K562 (cell line): Measurements from ENCODE around the gene RPRD1B. TPM values are rescaled to one million over a fixed set of nuclear protein-coding genes. Genes with fewer than 3 reads are reported as not detected.

Experiments used
- CREM ChIP-seq: IDR thresholded peaks from 2 replicates; pipeline ENCODE4 v1.6.1; 2014; ENCODE audit warnings: antibody characterized with exemption, low read depth
- ETV1 ChIP-seq: fragments of 450-650 bp; conservative IDR thresholded peaks from 2 replicates; pipeline ENCODE4 v1.6.1; 2016; ENCODE audit warnings: missing genetic modification characterization, control low read depth, low read depth, missing compliant biosample characterization
- FIP1L1 ChIP-seq: fragments of 200-400 bp; formaldehyde crosslinking; IDR thresholded peaks from 2 replicates; pipeline ENCODE4 v1.6.1; 2018; ENCODE audit warnings: mild to moderate bottlenecking, low read depth, low read length; ENCODE audit not compliant: poor library complexity, severe bottlenecking
- FOXP1 ChIP-seq: sonication (generic); formaldehyde crosslinking; IDR thresholded peaks from 2 replicates; pipeline ENCODE4 v1.8.0; 2022; ENCODE audit warnings: mild to moderate bottlenecking, missing genetic modification reagents
- GTF2A2 ChIP-seq: IDR thresholded peaks from 2 replicates; pipeline ENCODE4 v1.6.1; 2016; ENCODE audit warnings: mild to moderate bottlenecking, missing genetic modification characterization, missing compliant biosample characterization
- HNRNPLL ChIP-seq: fragments of 200-400 bp; formaldehyde crosslinking; IDR thresholded peaks from 2 replicates; pipeline ENCODE4 v1.6.1; 2017; ENCODE audit warnings: low read length, low read depth, mild to moderate bottlenecking; ENCODE audit not compliant: poor library complexity, severe bottlenecking
- KLF1 ChIP-seq: fragments of 450-650 bp; IDR thresholded peaks from 2 replicates; pipeline ENCODE4 v1.6.1; 2016; ENCODE audit warnings: missing genetic modification characterization, missing compliant biosample characterization
- LARP7 ChIP-seq: fragments of 450-650 bp; IDR thresholded peaks from 2 replicates; pipeline ENCODE4 v1.6.1; 2016
- MIER1 ChIP-seq: fragments of 450-650 bp; IDR thresholded peaks from 2 replicates; pipeline ENCODE4 v1.6.1; 2016; ENCODE audit warnings: antibody characterized with exemption, mild to moderate bottlenecking, low read depth
- MTA1 ChIP-seq: fragments of 450-650 bp; IDR thresholded peaks from 2 replicates; pipeline ENCODE4 v1.6.1; 2017; ENCODE audit warnings: borderline replicate concordance
- NFIC ChIP-seq: fragments of 450-650 bp; IDR thresholded peaks from 2 replicates; pipeline ENCODE4 v1.6.1; 2017; ENCODE audit warnings: mild to moderate bottlenecking, inconsistent platforms
- PHF8 ChIP-seq: fragments of 200-600 bp; sonication (generic); IDR thresholded peaks from 2 replicates; pipeline ENCODE4 v1.6.1; 2012; ENCODE audit warnings: mixed run types, mild to moderate bottlenecking, inconsistent platforms, low read length, moderate library complexity, borderline replicate concordance
- RBFOX2 ChIP-seq: fragments of 200-400 bp; formaldehyde crosslinking; IDR thresholded peaks from 2 replicates; pipeline ENCODE4 v1.6.1; 2017; ENCODE audit warnings: low read depth, mild to moderate bottlenecking, low read length, moderate library complexity
- SMAD1 ChIP-seq: fragments of 150-350 bp; IDR thresholded peaks from 2 replicates; pipeline ENCODE4 v1.6.1; 2014; ENCODE audit warnings: low read length, low read depth; ENCODE audit not compliant: partially characterized antibody
- ZNF134 ChIP-seq: fragments of 250-450 bp; sonication (Bioruptor Pico); conservative IDR thresholded peaks from 2 replicates; pipeline ENCODE4 v1.4.0; 2020
- ZSCAN32 ChIP-seq: fragments of 450-650 bp; formaldehyde crosslinking; IDR thresholded peaks from 2 replicates; pipeline ENCODE4 v1.4.0; 2020; ENCODE audit warnings: mild to moderate bottlenecking, moderate library complexity
- polyA plus RNA-seq, 8 experiments: library from polyadenylated mRNA; depleted of rRNA in 4 of 8; stranded (reverse) in 5 of 8; unstranded in 3 of 8; fragments of >200 nt; fragmentation: Nextera tagmentation in 2 of 8; fragmentation: Illumina TruSeq in 1 of 8; extraction: Ambion mirVana in 2 of 8; extraction: Trizol in 1 of 8; gene quantifications; 2 replicates each; pipeline versions ENCODE4 v1.2.1 to v1.2.3, GENCODE V29; 2011 to 2014; ENCODE audit warnings: inconsistent platforms in 1 of 8, missing spikeins in 1 of 8
- total RNA-seq, 7 experiments: library from RNA; depleted of rRNA in 6 of 7; stranded (reverse); fragments of >200 nt in 6 of 7; fragmentation: Illumina TruSeq in 2 of 7; extraction: Trizol in 2 of 7; gene quantifications; 2 replicates each; pipeline versions ENCODE4 v1.2.1 to v1.2.3, GENCODE V29; 2011 to 2021; ENCODE audit warnings: low replicate concordance in 1 of 7
- TF ChIP-seq, protein P1 (sequence below): sonication (generic); formaldehyde crosslinking; IDR thresholded peaks from 2 replicates; pipeline ENCODE4 v1.8.1; 2023; ENCODE audit warnings: missing genetic modification reagents, mild to moderate bottlenecking, borderline replicate concordance
- TF ChIP-seq, protein P2 (sequence below): IDR thresholded peaks from 3 replicates; pipeline ENCODE4 v1.6.1; 2011; ENCODE audit warnings: borderline replicate concordance, mild to moderate bottlenecking; ENCODE audit not compliant: insufficient read length, insufficient read depth
- TF ChIP-seq, protein P3 (sequence below): fragments of 150-350 bp; conservative IDR thresholded peaks from 2 replicates; pipeline ENCODE4 v1.6.1; 2014; ENCODE audit warnings: low read length
- TF ChIP-seq, protein P4 (sequence below): fragments of 250-450 bp; sonication (Bioruptor Pico); IDR thresholded peaks from 2 replicates; pipeline ENCODE4 v1.8.0; 2021; ENCODE audit warnings: moderate library complexity, mild to moderate bottlenecking, inconsistent platforms

The RPRD1B gene
- total and polyA plus RNA-seq, 9 of the 15 experiments (the other 6 are each of a cell fraction or from before 2014, with no cell fraction given), result 5.5 to 43.0 (median 24.4) TPM

GRCh38 chr20:38094373-38094891, 60.9 kb downstream of the RPRD1B start (continued):
- TF ChIP-seq, protein P1, sequence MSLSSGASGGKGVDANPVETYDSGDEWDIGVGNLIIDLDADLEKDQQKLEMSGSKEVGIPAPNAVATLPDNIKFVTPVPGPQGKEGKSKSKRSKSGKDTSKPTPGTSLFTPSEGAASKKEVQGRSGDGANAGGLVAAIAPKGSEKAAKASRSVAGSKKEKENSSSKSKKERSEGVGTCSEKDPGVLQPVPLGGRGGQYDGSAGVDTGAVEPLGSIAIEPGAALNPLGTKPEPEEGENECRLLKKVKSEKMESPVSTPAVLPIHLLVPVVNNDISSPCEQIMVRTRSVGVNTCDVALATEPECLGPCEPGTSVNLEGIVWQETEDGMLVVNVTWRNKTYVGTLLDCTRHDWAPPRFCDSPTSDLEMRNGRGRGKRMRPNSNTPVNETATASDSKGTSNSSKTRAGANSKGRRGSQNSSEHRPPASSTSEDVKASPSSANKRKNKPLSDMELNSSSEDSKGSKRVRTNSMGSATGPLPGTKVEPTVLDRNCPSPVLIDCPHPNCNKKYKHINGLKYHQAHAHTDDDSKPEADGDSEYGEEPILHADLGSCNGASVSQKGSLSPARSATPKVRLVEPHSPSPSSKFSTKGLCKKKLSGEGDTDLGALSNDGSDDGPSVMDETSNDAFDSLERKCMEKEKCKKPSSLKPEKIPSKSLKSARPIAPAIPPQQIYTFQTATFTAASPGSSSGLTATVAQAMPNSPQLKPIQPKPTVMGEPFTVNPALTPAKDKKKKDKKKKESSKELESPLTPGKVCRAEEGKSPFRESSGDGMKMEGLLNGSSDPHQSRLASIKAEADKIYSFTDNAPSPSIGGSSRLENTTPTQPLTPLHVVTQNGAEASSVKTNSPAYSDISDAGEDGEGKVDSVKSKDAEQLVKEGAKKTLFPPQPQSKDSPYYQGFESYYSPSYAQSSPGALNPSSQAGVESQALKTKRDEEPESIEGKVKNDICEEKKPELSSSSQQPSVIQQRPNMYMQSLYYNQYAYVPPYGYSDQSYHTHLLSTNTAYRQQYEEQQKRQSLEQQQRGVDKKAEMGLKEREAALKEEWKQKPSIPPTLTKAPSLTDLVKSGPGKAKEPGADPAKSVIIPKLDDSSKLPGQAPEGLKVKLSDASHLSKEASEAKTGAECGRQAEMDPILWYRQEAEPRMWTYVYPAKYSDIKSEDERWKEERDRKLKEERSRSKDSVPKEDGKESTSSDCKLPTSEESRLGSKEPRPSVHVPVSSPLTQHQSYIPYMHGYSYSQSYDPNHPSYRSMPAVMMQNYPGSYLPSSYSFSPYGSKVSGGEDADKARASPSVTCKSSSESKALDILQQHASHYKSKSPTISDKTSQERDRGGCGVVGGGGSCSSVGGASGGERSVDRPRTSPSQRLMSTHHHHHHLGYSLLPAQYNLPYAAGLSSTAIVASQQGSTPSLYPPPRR (CRISPR knock-in tag), result no peak
- no peak for TF ChIP-seq ZSCAN32 (CRISPR knock-in tag)
- no peak for TF ChIP-seq LARP7
- TF ChIP-seq GTF2A2 (tag), result no peak
- no peak for TF ChIP-seq NFIC
- TF ChIP-seq, protein P2, sequence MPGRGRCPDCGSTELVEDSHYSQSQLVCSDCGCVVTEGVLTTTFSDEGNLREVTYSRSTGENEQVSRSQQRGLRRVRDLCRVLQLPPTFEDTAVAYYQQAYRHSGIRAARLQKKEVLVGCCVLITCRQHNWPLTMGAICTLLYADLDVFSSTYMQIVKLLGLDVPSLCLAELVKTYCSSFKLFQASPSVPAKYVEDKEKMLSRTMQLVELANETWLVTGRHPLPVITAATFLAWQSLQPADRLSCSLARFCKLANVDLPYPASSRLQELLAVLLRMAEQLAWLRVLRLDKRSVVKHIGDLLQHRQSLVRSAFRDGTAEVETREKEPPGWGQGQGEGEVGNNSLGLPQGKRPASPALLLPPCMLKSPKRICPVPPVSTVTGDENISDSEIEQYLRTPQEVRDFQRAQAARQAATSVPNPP, result no peak
- TF ChIP-seq FIP1L1, result no peak
- TF ChIP-seq HNRNPLL, result no peak
- 0 out of 2 replicates have a peak, but pooled peaks have one; percentile 33 for TF ChIP-seq CREM
- peak; percentile 45 for TF ChIP-seq SMAD1
- TF ChIP-seq, protein P3, sequence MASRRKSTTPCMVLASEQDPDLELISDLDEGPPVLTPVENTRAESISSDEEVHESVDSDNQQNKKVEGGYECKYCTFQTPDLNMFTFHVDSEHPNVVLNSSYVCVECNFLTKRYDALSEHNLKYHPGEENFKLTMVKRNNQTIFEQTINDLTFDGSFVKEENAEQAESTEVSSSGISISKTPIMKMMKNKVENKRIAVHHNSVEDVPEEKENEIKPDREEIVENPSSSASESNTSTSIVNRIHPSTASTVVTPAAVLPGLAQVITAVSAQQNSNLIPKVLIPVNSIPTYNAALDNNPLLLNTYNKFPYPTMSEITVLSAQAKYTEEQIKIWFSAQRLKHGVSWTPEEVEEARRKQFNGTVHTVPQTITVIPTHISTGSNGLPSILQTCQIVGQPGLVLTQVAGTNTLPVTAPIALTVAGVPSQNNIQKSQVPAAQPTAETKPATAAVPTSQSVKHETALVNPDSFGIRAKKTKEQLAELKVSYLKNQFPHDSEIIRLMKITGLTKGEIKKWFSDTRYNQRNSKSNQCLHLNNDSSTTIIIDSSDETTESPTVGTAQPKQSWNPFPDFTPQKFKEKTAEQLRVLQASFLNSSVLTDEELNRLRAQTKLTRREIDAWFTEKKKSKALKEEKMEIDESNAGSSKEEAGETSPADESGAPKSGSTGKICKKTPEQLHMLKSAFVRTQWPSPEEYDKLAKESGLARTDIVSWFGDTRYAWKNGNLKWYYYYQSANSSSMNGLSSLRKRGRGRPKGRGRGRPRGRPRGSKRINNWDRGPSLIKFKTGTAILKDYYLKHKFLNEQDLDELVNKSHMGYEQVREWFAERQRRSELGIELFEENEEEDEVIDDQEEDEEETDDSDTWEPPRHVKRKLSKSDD, result no peak
- TF ChIP-seq FOXP1 (CRISPR knock-in tag), result no peak
- TF ChIP-seq KLF1, result no peak
- no peak for TF ChIP-seq MIER1
- TF ChIP-seq, protein P4, sequence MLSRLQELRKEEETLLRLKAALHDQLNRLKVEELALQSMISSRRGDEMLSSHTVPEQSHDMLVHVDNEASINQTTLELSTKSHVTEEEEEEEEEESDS (CRISPR knock-in tag), result no peak
- no peak for TF ChIP-seq MTA1
- peak; percentile 83 for TF ChIP-seq ETV1 (tag)
- no peak for TF ChIP-seq RBFOX2
- TF ChIP-seq PHF8, result no peak
- no peak for TF ChIP-seq ZNF134 (CRISPR knock-in tag)
